Heart right ventricle (tissue), 16 donors: Measurements from ENCODE around the gene RHOF. TPM values are rescaled to one million over a fixed set of nuclear protein-coding genes. Genes with fewer than 3 reads are reported as not detected.
A peak's percentile ranks its signal among the peaks of the same experiment; 100 is the strongest.

Experiments
- ATAC-seq, 8 donors: fragments of 200-7000 bp; cut with Tn5 transposase; one replicate each; pipeline ENCODE4 v1.9.1; 2020; ENCODE audit warnings: mild to moderate bottlenecking in 8 of 8, moderate library complexity in 8 of 8, moderate number of reproducible peaks in 1 of 8
- DNase-seq, 2 donors: peaks; one replicate each; pipeline ENCODE4 v3.0.0-alpha.2; 2020
- H3K27ac ChIP-seq, 10 donors: fragments of 200-600 bp; sonication (generic) in 2 of 10; one replicate each; pipeline versions ENCODE4 v1.5.0 to v1.8.0; 2020 to 2022; ENCODE audit warnings: mild to moderate bottlenecking in 3 of 10
- H3K27me3 ChIP-seq, 7 donors: fragments of 200-600 bp; one replicate each; pipeline ENCODE4 v1.8.0; 2021 to 2022; ENCODE audit warnings: mild to moderate bottlenecking in 2 of 7
- H3K36me3 ChIP-seq, 9 donors: fragments of 200-600 bp; sonication (generic) in 1 of 9; one replicate each; pipeline versions ENCODE4 v1.5.0 to v1.8.0; 2020 to 2022; ENCODE audit warnings: mild to moderate bottlenecking in 2 of 9
- H3K4me1 ChIP-seq, 9 donors: fragments of 200-600 bp; sonication (generic) in 1 of 9; one replicate each; pipeline versions ENCODE4 v1.5.0 to v1.8.0; 2020 to 2022; ENCODE audit warnings: mild to moderate bottlenecking in 4 of 9
- H3K4me3 ChIP-seq, 10 donors: fragments of 200-600 bp; sonication (generic) in 2 of 10; one replicate each; pipeline versions ENCODE4 v1.5.0 to v1.8.0; 2020 to 2022; ENCODE audit warnings: mild to moderate bottlenecking in 7 of 10, moderate library complexity in 2 of 10
- H3K9me3 ChIP-seq, 11 donors: fragments of 200-600 bp in 10 of 11; sonication (generic) in 2 of 11; one replicate each; pipeline versions ENCODE4 v1.5.0 to v1.8.0; 2013 to 2022; ENCODE audit warnings: mild to moderate bottlenecking in 2 of 11, control low read depth in 1 of 11, moderate library complexity in 1 of 11
- CTCF ChIP-seq, 9 donors: fragments of 200-600 bp; sonication (generic) in 2 of 9; IDR thresholded peaks; one replicate each; pipeline versions ENCODE4 v1.5.0 to v1.8.0; 2021 to 2022; ENCODE audit warnings: antibody characterized with exemption in 9 of 9, mild to moderate bottlenecking in 5 of 9, moderate library complexity in 1 of 9
- WGBS, 2 donors: extraction: QIAGEN DNeasy Blood & Tissue Kit; methylation state at CpG; one replicate each; pipeline ENCODE4 v1.1.7; 2013; ENCODE audit warnings: inconsistent platforms in 1 of 2; 5-methylcytosine and 5-hydroxymethylcytosine counted together
- intact Hi-C, 10 donors: fragments of 100-400 bp; cut with DNase I; formaldehyde crosslinking; loops; one replicate each; pipeline versions ENCODE4 v1.11.1 to v1.14.2; 2022
- polyA plus RNA-seq, 2 donors: library from polyadenylated mRNA; stranded (reverse); fragments of 200-250 nt; gene quantifications; one replicate each; pipeline ENCODE4 v1.2.3, GENCODE V29; 2013
- total RNA-seq, 10 donors: library from RNA; stranded (reverse); fragmentation: NEBNext Ultra II Directional in 3 of 10; extraction: Animal tissue kit (Norgen Biotek cat#: 25700) in 3 of 10; gene quantifications; one replicate each; pipeline versions ENCODE4 v1.2.1 to v1.2.4, GENCODE V29; 2021 to 2023
- donor health status: Arrhythmogenic right ventricular cardiomyopathy.
- donor health status: ischemic (EF 13 %, LVEDD 7.1; RV severe dilation, severe dysfunction).
- donor health status: healthy with polysubstance abuse.
- donor health status: DM: no; HTN: yes; CAD: no.
- donor health status: DM: no; HTN: no; CAD: no.
- donor health status: ischemic (EF 25% LVEDD 6.9; RV normal size, moderate dysfunction).
- donor health status: ischemic (EF 25% LVEDD 5.7; RV mildly dilated, moderate dysfunction).
- donor health status: healthy.
- donor health status: DM: yes; HTN: yes; CAD: no.
- donor health status: Ischemic cardiomyopathy.
- donor health status: ischemic (EF 35%, LVEDD 5.7; RV mildly dilated, moderate dysfunction).
- donor health status: nonischemic (EF 11% LVEDD 7.7; RV severe dilation, severe dysfunction).
- donor health status: DM: yes; HTN: yes; CAD: no.
- donor health status: PGD.
- donor health status: ischemic (EF 29% LVEDD 5.4; RV normal size, mild dysfunction).
- donor health status: nonischemic (EF 23%, LVEDD 6.1; RV moderate dilation, normal function).

RHOF gene
- total and polyA plus RNA-seq, 12 donors, result 16.5 to 45.6 (median 24.7) TPM

- Histone ChIP-seq H3K4me1 (peaks cover 0 to 36% (median 16%) of the 10 kb centered on the region in 9 donors), H3K27ac (peak overlapping the region in 6 of 10 donors; percentile 25 to 58 (median 39)), H3K9me3 (no peaks in the 10 kb centered on the region), H3K36me3 (peaks cover 0 to 26% (median 0%) of the 10 kb centered on the region in 9 donors), H3K4me3 (peak overlapping the region in 1 of 10 donors; percentile 18), H3K27me3 (no peaks in the 10 kb centered on the region)
- ATAC-seq (peak in 7 of 8 donors; percentile 2 to 50 (median 40)), DNase-seq (no peak)
- WGBS, 2 donors, result 32 to 38% methylated on average over 12 of the region's 12 CpGs
- TF ChIP-seq CTCF (IDR thresholded peaks at IDR 0.05), result no peak
- intact Hi-C loops, result no loop called here
Measured at GRCh38 chr12:121781484-121781997, 11.9 kb downstream of the RHOF start.

GRCh38 chr12:121780429-121780828 is 13.1 kb downstream of the RHOF start:
- Histone ChIP-seq H3K4me1 (peaks cover 0 to 39% (median 19%) of the 10 kb centered on the region in 9 donors), H3K27ac (no peak overlapping the region), H3K27me3 (no peaks in the 10 kb centered on the region), H3K36me3 (peaks cover 0 to 26% (median 0%) of the 10 kb centered on the region in 9 donors), H3K9me3 (no peaks in the 10 kb centered on the region), H3K4me3 (no peak overlapping the region)
- no peak for DNase-seq
- WGBS, 2 donors, result 88 to 94% methylated on average over 11 of the region's 11 CpGs
- intact Hi-C loops, result no loop called here
- no peak for ATAC-seq
- TF ChIP-seq CTCF (IDR thresholded peaks at IDR 0.05), result no peak

GRCh38 chr12:121779422-121779895 is 14.0 kb downstream of the RHOF start:
- no peak for DNase-seq
- Histone ChIP-seq H3K36me3 (peaks cover 0 to 26% (median 0%) of the 10 kb centered on the region in 9 donors), H3K4me3 (no peak overlapping the region), H3K9me3 (no peaks in the 10 kb centered on the region), H3K27me3 (no peaks in the 10 kb centered on the region), H3K27ac (no peak overlapping the region), H3K4me1 (peaks cover 2 to 34% (median 22%) of the 10 kb centered on the region in 9 donors)
- TF ChIP-seq CTCF (IDR thresholded peaks at IDR 0.05), result no peak
- intact Hi-C loops, result loop anchor here in 2 of 10 donors (5.0 kb wide), 1 partner anchor 33 kb away; no protein-coding TSS in a partner anchor
- WGBS, 2 donors, result 92 to 94% methylated on average over 17 of the region's 17 CpGs
- ATAC-seq, result no peak

- ATAC-seq (no peak), DNase-seq (no peak)
- TF ChIP-seq CTCF (IDR thresholded peaks at IDR 0.05), result no peak
- Histone ChIP-seq H3K4me1 (peaks cover 6 to 41% (median 21%) of the 10 kb centered on the region in 9 donors), H3K27me3 (no peaks in the 10 kb centered on the region), H3K4me3 (no peak overlapping the region), H3K9me3 (no peaks in the 10 kb centered on the region), H3K36me3 (peaks cover 0 to 26% (median 0%) of the 10 kb centered on the region in 9 donors), H3K27ac (no peak overlapping the region)
- intact Hi-C loops, result loop anchor here in 2 of 10 donors (5.0 kb wide), 1 partner anchor 34 kb away; no protein-coding TSS in a partner anchor
- WGBS, 2 donors, result 84% methylated on average over 16 to 17 of the region's 17 CpGs
Measured at GRCh38 chr12:121778567-121779421, 14.7 kb downstream of the RHOF start.
